Adrenal gland (tissue), 5 donors: ENCODE measurements around the gene ACKR2.

ENCODE experiments used
- CTCF ChIP-seq, 6 experiments: fragments of 450-650 bp in 4 of 6; fragments of 200-600 bp in 2 of 6; sonication (generic) in 1 of 6; IDR thresholded peaks; 1 replicate in 5 of 6; 2 replicates in 1 of 6; pipeline versions ENCODE4 v1.5.1 to v1.8.0; 2016 to 2021; ENCODE audit warnings: antibody characterized with exemption in 6 of 6, mild to moderate bottlenecking in 2 of 6, moderate library complexity in 1 of 6
- POLR2A ChIP-seq, 2 donors: fragments of 450-650 bp; IDR thresholded peaks; one replicate each; pipeline ENCODE4 v1.6.1; 2017; ENCODE audit warnings: antibody characterized with exemption in 2 of 2, mild to moderate bottlenecking in 2 of 2, moderate library complexity in 1 of 2
- donor health status: DM: no; HTN: no; CAD: no.

- TF ChIP-seq CTCF (IDR thresholded peaks at IDR 0.05) (peak; percentile 74 to 96 (median 93)), POLR2A (IDR thresholded peaks at IDR 0.05) (no peak)
These were observed 71.6 kb downstream of the ACKR2 start for GRCh38 chr3:42880601-42881451.
